IPS DF 19.7 (cell line): ENCODE measurements around the gene KLK6.

Source experiments
- DNase-seq: peaks from one replicate; pipeline ENCODE4 v3.0.0-alpha.2; 2013; ENCODE audit warnings: low read depth, low spot score

KLK6 gene

DNA sequence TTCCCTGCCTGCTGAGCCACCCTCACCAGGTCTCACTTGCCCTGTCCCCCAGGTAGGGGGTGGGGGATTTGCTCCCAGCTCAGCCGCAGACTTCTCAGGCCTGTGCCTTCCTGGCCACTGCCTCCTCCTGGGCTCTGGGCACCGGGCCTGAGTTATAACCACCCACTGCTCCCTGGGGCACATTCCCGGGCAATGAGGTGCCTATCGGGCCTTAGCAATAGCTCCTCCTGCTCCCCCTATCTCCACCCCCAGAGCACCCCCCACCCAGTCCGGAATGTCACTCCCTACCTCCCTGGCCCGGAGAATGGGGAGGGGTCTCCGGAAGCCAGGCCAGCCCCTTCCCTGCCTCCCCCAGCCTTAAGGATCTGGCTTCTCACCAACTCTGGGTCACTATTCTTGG lies 16.5 kb downstream of the KLK6 start, which contains the start of gene KLK5:
KLK5 (minus strand) TSS at position 129 of the 400 bp plus-strand sequence. CDS start 381 bp downstream, outside the sequence.
- no peak for DNase-seq

DNA sequence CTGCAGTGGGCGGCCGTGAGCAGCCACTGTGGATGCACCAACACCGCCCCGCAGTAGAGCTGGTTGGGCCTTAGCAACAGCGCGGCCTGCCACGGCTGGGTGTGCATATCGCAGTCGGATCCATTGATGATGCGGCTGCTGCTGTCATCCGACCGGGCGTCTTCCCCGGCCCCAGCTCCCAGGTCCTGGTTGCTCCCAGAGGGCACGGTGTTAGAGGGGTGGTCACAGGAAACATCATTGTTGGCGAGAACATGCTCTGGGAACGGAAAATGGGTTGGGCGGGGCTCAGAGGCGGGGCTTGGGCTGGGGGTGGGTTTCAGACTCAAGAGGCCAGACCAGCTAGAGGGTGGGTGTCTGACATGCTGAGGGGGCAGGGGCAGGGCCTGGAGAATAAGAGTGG lies 19.5 kb downstream of the KLK6 start:
- DNase-seq: no peak

GRCh38 chr19:50947123-50947522 lies 22.3 kb downstream of the KLK6 start:
- no peak for DNase-seq

DNA sequence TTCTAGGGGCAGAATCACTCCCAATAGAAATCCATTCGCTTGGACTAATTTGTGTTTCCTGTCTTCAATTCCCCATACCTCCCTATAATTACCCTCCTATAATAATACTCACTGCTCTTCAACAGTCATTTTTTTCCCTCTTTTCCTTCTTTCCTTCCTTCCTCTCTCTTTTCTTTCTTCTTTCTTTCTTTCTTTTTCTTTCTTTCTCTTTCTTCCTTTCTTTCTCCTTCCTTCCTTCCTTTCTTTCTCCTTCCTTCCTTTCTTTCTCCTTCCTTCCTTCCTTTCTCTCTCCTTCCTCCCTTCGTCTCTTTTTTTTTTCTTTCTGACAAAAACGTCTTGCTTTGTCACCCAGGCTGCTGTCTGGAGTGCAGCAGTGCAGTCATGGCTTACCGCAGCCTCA lies 24.6 kb downstream of the KLK6 start:
- DNase-seq: no peak

- DNase-seq: no peak
These were observed 26.1 kb downstream of the KLK6 start for GRCh38 chr19:50943074-50943828.

DNA sequence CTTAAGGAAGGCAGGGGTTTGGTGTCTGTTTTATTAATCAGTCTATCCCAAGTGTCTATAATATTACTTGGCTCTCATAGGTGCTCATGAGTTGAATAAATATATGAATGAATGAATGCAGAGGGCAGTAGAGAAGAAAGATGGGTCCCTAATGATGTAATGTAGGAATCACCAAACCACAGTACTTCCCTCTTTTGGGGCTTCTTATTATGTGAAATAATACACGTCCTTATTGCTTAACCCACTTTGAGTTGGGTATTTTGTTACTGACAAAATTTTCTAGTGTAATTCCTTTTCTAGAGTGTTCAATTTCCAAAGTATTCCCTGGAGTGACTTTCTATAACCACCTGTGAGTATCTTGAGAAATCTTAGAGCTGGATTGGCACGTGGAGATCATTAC lies 29.8 kb downstream of the KLK6 start:
- DNase-seq: no peak

GRCh38 chr19:50933640-50934039 lies 35.8 kb downstream of the KLK6 start:
- no peak for DNase-seq

GRCh38 chr19:50932690-50933083 lies 36.7 kb downstream of the KLK6 start:
- no peak for DNase-seq

DNA sequence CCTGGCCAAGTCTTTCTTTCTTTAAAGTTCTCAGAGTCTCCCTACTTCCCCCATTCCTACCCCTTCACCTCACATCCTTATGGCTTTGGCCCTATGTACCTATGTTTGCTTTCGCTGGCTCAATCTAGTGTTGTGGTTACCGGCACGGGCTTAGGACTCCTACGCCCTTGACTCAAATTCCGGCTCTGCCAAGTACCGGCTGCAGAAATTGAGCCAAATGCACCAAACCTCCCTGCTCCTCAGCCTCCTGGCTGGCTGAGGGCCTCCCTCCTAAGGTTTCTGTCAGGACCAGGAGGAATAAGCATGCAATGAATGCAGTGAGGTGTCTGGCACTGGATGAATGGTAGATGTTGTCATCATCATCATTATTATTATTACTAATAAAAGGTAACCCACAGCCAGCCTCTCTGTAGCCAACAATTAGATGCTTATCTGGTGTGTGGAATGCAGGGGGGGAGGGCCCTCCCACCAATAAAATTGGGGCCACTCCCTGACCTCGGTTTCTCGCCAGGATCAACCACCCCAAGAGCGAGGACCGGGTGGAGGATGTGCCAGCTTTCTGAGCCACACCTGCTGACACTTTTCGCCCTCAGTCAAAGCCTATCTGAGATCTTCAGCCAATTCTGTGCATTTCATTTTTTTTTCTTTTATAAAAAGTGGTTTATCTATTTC lies 37.2 kb downstream of the KLK6 start:
- no peak for DNase-seq

- no peak for DNase-seq
These were observed 38.4 kb downstream of the KLK6 start for GRCh38 chr19:50931023-50931422.

GRCh38 chr19:50928831-50929230 lies 40.6 kb downstream of the KLK6 start:
- DNase-seq: no peak

GRCh38 chr19:50926144-50926543 lies 43.2 kb downstream of the KLK6 start:
- DNase-seq: no peak

- DNase-seq: no peak
These were observed 43.7 kb downstream of the KLK6 start for GRCh38 chr19:50925734-50926133.

GRCh38 chr19:50924586-50924985 lies 44.8 kb downstream of the KLK6 start:
- no peak for DNase-seq

DNA sequence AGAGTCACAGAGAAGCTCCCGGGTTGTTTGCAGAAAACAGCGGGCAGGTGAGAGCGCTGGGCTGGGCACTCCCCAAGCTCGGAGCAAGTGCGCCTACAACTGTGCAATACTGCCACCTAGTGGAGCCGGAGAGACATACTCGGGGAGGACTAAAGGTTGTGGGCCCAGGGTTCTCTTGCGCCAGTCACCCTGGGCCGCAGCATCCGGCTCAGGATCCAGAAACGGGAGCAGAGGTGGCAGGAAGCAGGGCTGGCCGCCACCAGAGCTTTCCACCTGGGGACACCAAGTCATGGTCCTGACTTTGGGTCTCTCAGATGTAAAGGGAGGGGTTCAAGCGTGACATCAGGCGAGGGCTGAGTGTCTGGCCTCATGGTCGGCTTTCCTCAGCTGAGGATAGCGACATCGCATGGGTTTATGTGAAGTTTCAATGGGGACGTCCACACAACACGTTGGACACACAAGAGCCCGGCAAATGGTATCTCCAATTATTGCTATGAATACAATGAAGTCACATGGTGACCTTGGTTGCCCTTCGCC lies 47.0 kb downstream of the KLK6 start:
- DNase-seq: peak; percentile 78

DNA sequence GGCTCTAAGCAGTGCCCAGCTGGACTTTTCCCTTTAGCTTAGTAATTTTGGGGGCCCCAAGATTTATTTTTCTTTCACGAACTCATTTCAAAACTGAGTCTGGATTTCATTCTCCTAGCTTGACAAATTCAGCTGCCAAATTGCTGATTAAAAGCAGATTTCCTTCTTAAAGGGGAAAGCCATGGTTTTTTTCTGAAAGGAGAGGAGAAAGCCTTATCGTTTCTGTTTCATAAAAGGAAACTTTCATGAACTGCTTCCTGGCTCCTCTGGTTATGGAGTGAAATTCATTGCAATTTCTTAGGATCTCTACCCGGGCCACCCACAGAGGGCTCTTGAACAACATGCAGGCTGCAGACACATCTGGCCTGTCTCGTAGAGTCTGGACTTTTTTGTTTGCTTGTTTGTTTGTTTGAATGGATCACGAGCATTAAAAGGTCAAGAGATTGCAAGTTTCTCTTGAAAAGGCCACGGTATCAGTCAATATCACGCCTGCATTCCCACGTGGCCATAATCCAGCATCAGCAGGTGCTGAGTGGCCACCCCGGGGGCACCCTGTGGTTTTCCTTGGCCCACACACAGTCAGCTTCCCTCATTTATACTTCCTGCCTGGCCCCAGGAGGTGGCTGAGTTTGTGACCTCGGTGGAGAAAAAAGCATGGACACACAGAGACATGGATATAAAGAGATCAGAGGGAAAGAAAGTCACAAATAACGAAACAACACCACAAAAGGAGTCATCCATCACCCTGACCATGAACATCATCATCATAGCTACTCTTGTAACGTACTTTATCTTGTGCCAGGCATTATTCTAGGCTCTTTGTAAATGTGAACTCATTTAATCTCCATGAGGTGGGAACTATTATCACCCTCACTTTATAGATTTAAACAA lies 47.7 kb downstream of the KLK6 start:
- no peak for DNase-seq

- DNase-seq: no peak
These were observed 53.3 kb downstream of the KLK6 start for GRCh38 chr19:50916069-50916468.

GRCh38 chr19:50912727-50913716 lies 56.4 kb downstream of the KLK6 start:
- no peak for DNase-seq

DNA sequence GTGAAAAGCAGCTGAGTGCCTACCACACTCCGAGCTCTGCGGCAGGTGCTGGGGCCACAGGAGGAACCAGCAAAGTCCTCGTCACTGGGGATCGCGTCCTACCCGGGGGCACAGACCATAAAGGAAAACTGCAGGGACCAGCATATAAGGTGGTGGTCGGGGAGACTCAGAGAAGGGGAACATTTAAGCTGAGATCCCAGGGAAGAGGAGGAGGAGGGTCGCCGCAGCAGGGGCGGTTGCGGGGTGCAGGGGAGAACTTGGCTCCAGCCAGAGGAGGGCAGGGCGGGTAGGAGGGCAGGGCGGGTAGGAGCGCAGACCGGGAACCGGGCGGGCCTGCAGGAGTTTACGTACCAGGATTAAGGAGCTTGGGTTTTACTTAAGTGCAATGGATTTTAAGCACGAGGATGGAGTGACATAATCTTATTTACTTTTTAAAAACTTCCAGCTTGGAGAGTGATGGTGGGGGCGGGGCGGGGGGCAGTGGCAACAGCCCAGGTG lies 57.2 kb downstream of the KLK6 start:
- DNase-seq: no peak
